ENCODE data around the gene PRRG1. TPM values are rescaled to one million over a fixed set of nuclear protein-coding genes. Genes with fewer than 3 reads are reported as not detected.
"Not testable (repeated sequence)": the region's sequence is repeated elsewhere in the genome, so short reads cannot be mapped to it uniquely, and the experiment has no call there.

Gene PRRG1
- total and polyA plus RNA-seq, 8 donors, result 0.75 to 3.2 (median 1.8) TPM

DNA sequence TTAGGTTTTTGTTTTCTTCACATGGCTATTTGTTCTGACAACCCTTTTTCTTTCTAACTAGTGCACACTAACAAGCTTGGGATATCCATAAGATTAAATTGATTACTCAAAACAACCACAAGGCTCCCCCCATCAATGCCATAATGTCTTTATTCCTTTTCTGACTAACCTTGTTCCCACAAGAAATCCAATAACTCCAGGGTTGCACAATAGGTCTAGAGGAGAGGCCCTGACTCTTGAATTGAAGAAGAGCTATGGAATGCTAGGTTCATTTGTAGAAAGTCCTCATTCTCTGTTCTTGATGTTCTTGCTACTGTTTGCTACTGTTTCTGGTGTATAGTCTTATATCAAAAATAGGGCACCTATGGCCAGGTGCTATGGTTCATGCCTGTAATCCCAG is 71.0 kb downstream of the PRRG1 start:
- no peak for FAIRE-seq
- Histone ChIP-seq H3K27ac (no peak overlapping the region), H3K27me3 (peaks cover 0 to 4% (median 2%) of the 10 kb centered on the region in 4 donors), H3K9me3 (no peaks in the 10 kb centered on the region), H3K4me1 (no peaks in the 10 kb centered on the region), H3K4me3 (no peak overlapping the region), H3K36me3 (no peaks in the 10 kb centered on the region)
- ATAC-seq, result no peak
- DNase-seq, result no peak
- no peak for TF ChIP-seq CTCF (IDR thresholded peaks at IDR 0.05)
- intact Hi-C loops (cut with DNase I), result no loop called here

GRCh38 chrX:37420756-37421155 is 71.6 kb downstream of the PRRG1 start:
- WGBS, 2 donors, result 76 to 91% methylated on average over 3 of the region's 3 CpGs
- Histone ChIP-seq H3K27ac (no peak overlapping the region), H3K27me3 (peaks cover 0 to 4% (median 2%) of the 10 kb centered on the region in 4 donors), H3K9me3 (no peaks in the 10 kb centered on the region), H3K4me3 (no peak overlapping the region), H3K4me1 (no peaks in the 10 kb centered on the region), H3K36me3 (no peaks in the 10 kb centered on the region)
- intact Hi-C loops (cut with DNase I), result no loop called here
- ATAC-seq (no peak), FAIRE-seq (peak; percentile 75), DNase-seq (no peak)
- no peak for TF ChIP-seq CTCF (IDR thresholded peaks at IDR 0.05)

- DNase-seq (no peak), ATAC-seq (no peak)
- TF ChIP-seq CTCF (IDR thresholded peaks at IDR 0.05), result no peak
Measured at GRCh38 chrX:37424000-37424429, 74.9 kb downstream of the PRRG1 start.

DNA sequence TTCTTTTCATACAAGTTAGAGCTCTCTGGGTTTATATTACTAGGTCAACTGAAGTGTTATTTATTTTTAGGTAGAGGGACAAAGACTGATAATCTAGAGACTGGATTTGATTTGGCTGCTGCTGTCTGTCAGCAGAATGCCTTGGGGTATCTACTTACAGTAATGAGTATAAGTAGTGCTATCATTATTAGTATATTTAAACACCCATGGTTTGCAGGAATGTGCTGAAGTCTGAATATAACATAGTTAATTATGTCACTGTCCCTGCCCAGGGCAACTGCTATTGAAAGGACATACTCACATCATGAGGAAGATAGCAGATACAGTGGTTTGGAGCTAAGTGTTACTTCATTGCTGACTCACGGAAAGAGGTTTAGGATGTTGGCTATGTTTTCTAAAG is 76.2 kb downstream of the PRRG1 start:
- no peaks in the 10 kb centered on the region for H3K36me3 ChIP-seq
- no peaks in the 10 kb centered on the region for H3K9me3 ChIP-seq
- ATAC-seq (no peak), FAIRE-seq (no peak), DNase-seq (no peak)
- H3K4me1 ChIP-seq, result no peaks in the 10 kb centered on the region
- WGBS, 2 donors, result 80 to 88% methylated on average over 1 of the region's 1 CpG
- peaks cover 0 to 4% (median 2%) of the 10 kb centered on the region in 4 donors for H3K27me3 ChIP-seq
- H3K27ac ChIP-seq, result no peak overlapping the region
- intact Hi-C loops (cut with DNase I), result no loop called here
- H3K4me3 ChIP-seq, result no peak overlapping the region
- no peak for TF ChIP-seq CTCF (IDR thresholded peaks at IDR 0.05)

More at GRCh38 chrX:37424000-37424429, 74.9 kb downstream of the PRRG1 start:
- H3K4me3 ChIP-seq, result no peak overlapping the region
- no peak overlapping the region for H3K27ac ChIP-seq
- intact Hi-C loops (cut with DNase I), result no loop called here
- no peaks in the 10 kb centered on the region for H3K36me3 ChIP-seq
- no peaks in the 10 kb centered on the region for H3K4me1 ChIP-seq
- no peaks in the 10 kb centered on the region for H3K9me3 ChIP-seq
- no peak for FAIRE-seq
- peaks cover 0 to 4% (median 2%) of the 10 kb centered on the region in 4 donors for H3K27me3 ChIP-seq

DNA sequence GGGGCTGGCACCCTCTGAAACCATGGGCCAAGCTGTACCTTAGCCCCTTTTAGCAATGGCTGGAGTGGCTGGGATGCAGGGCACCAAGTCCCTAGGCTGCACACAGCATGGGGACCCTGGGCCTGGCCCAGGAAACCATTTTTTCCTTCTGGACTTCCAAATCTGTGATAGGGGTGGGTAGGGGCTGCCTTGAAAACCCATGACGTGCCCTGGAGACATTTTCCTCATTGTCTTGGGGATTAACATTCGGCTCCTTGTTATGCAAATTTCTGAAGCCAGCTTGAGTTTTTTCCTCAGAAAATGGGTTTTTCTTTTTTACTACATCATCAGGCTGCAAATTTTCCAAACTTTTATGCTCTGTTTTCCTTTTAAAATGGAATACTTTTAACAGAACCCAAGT is 79.8 kb downstream of the PRRG1 start:
- H3K27me3 ChIP-seq; DNase-seq; H3K4me3 ChIP-seq; H3K9me3 ChIP-seq; ATAC-seq; H3K36me3 ChIP-seq; H3K27ac ChIP-seq; H3K4me1 ChIP-seq; FAIRE-seq; intact Hi-C loops (cut with DNase I): not testable (repeated sequence)
- 60 to 91% methylated on average over 2 of the region's 2 CpGs for WGBS, 2 donors

DNA sequence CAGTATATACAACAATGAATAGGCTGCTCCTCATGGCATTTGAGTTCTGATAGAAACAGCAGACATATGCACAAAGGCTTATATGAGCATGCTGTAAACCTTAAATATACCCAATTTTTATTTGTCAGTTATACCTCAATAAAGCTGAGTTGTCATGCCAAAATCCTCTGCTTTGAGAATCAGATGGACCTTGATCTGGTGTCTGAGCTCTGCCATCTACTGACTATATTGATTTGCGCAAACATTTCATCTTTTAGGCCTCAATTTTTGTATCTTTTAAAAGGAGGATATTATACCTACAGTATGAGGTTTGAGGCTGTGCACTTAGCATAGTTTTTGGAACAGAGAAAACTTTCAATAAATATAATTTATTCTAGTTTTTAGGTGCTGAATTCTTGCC is 85.2 kb downstream of the PRRG1 start:
- no peak overlapping the region for H3K4me3 ChIP-seq
- H3K36me3 ChIP-seq, result no peaks in the 10 kb centered on the region
- intact Hi-C loops (cut with DNase I), result no loop called here
- 100% methylated on average over 1 of the region's 1 CpG for WGBS, 2 donors
- no peaks in the 10 kb centered on the region for H3K4me1 ChIP-seq
- H3K9me3 ChIP-seq, result no peaks in the 10 kb centered on the region
- no peak for ATAC-seq
- DNase-seq, result no peak
- no peak for FAIRE-seq
- H3K27ac ChIP-seq, result no peak overlapping the region
- peaks cover 0 to 3% (median 0%) of the 10 kb centered on the region in 4 donors for H3K27me3 ChIP-seq
- TF ChIP-seq CTCF (IDR thresholded peaks at IDR 0.05), result no peak

All from pancreas (tissue), 10 donors.